Neural cell (in vitro differentiated cells): Measurements from ENCODE around the gene ADCY6. TPM values are rescaled to one million over a fixed set of nuclear protein-coding genes. Genes with fewer than 3 reads are reported as not detected.

Experiments used
- H2AFZ ChIP-seq: fragments of 200-600, 300-800 bp; sonication (generic), shearing (Covaris generic); 2 replicates; pipeline ENCODE4 v1.6.0; 2014; ENCODE audit warnings: low read depth, mild to moderate bottlenecking, antibody characterized with exemption, low read length, moderate library complexity
- H3F3A ChIP-seq: fragments of 200-600 bp; shearing (Covaris generic); 2 replicates; pipeline ENCODE4 v1.6.1; 2016; ENCODE audit warnings: mild to moderate bottlenecking, moderate library complexity, mixed read lengths, antibody characterized with exemption, low read length; ENCODE audit not compliant: insufficient read depth, poor library complexity, severe bottlenecking
- H3K27ac ChIP-seq: fragments of 200-600, 300-800 bp; sonication (generic), shearing (Covaris generic); 2 replicates; pipeline ENCODE4 v1.5.1; 2014; ENCODE audit warnings: mild to moderate bottlenecking, low read length, moderate library complexity
- H3K27me3 ChIP-seq: fragments of 300-800, 200-600 bp; sonication (generic), shearing (Covaris generic); 2 replicates; pipeline ENCODE4 v1.6.0; 2014; ENCODE audit warnings: mild to moderate bottlenecking, low read depth, low read length, moderate library complexity; ENCODE audit not compliant: insufficient read depth
- H3K36me3 ChIP-seq: fragments of 300-800, 200-600 bp; sonication (generic), shearing (Covaris generic); 2 replicates; pipeline ENCODE4 v1.5.1; 2014; ENCODE audit warnings: mild to moderate bottlenecking, antibody characterized with exemption, low read length, moderate library complexity; ENCODE audit not compliant: insufficient read depth
- H3K4me2 ChIP-seq: fragments of 300-800, 200-600 bp; sonication (generic), shearing (Covaris generic); 2 replicates; pipeline ENCODE4 v1.6.0; 2014; ENCODE audit warnings: mild to moderate bottlenecking, low read length
- H3K4me3 ChIP-seq: fragments of 300-800, 200-600 bp; sonication (generic), shearing (Covaris generic); 2 replicates; pipeline ENCODE4 v1.5.1; 2014; ENCODE audit warnings: mild to moderate bottlenecking, low read length, moderate library complexity
- H3K79me2 ChIP-seq: fragments of 200-600 bp; shearing (Covaris generic); replicated peaks from 2 replicates; pipeline ENCODE4 v1.6.0; 2014; ENCODE audit warnings: mild to moderate bottlenecking, low read length, moderate library complexity; ENCODE audit not compliant: insufficient read depth
- H3K9ac ChIP-seq: fragments of 300-800, 200-600 bp; sonication (generic), shearing (Covaris generic); 2 replicates; pipeline ENCODE4 v1.6.1; 2016; ENCODE audit warnings: mild to moderate bottlenecking, low read length, mixed read lengths
- H3K9me2 ChIP-seq: fragments of 200-600 bp; shearing (Covaris generic); 2 replicates; pipeline ENCODE4 v1.6.1; 2016; ENCODE audit warnings: mild to moderate bottlenecking, low read length, mixed read lengths; ENCODE audit not compliant: insufficient read depth
- H3K9me3 ChIP-seq: fragments of 200-600, 300-800 bp; sonication (generic), shearing (Covaris generic); 2 replicates; pipeline ENCODE4 v1.6.1; 2016; ENCODE audit warnings: mild to moderate bottlenecking, mixed run types, low read length, moderate library complexity, mixed read lengths
- H4K20me1 ChIP-seq: fragments of 200-600 bp; shearing (Covaris generic); 2 replicates; pipeline ENCODE4 v1.6.1; 2016; ENCODE audit warnings: mild to moderate bottlenecking, mixed run types; ENCODE audit not compliant: insufficient read depth
- EP300 ChIP-seq: fragments of 450-650 bp; conservative IDR thresholded peaks from 2 replicates; pipeline ENCODE4 v1.6.1; 2014; ENCODE audit warnings: antibody characterized with exemption, mild to moderate bottlenecking, moderate library complexity; ENCODE audit not compliant: poor library complexity, severe bottlenecking
- EZH2 ChIP-seq: fragments of 200-600, 300-800 bp; shearing (Covaris generic), sonication (generic); IDR thresholded peaks from 2 replicates; pipeline ENCODE4 v1.6.1; 2014; ENCODE audit warnings: antibody characterized with exemption, low read length, borderline replicate concordance, mild to moderate bottlenecking; ENCODE audit not compliant: insufficient read depth, poor library complexity, severe bottlenecking
- MXI1 ChIP-seq: fragments of 450-650 bp; conservative IDR thresholded peaks from 2 replicates; pipeline ENCODE4 v1.6.1; 2014; ENCODE audit warnings: antibody characterized with exemption, mild to moderate bottlenecking; ENCODE audit not compliant: poor library complexity, severe bottlenecking
- POLR2AphosphoS5 ChIP-seq: IDR thresholded peaks from 2 replicates; pipeline ENCODE4 v1.6.1; 2012
- RAD21 ChIP-seq: fragments of 450-650 bp; conservative IDR thresholded peaks from 2 replicates; pipeline ENCODE4 v1.6.1; 2014; ENCODE audit warnings: antibody characterized with exemption, mild to moderate bottlenecking, moderate library complexity
- SMC3 ChIP-seq: fragments of 450-650 bp; conservative IDR thresholded peaks from 2 replicates; pipeline ENCODE4 v1.6.1; 2014; ENCODE audit warnings: antibody characterized with exemption, mild to moderate bottlenecking, moderate library complexity; ENCODE audit not compliant: poor library complexity
- TAF1 ChIP-seq: IDR thresholded peaks from 2 replicates; pipeline ENCODE4 v1.6.1; 2012; ENCODE audit warnings: low read depth
- polyA plus RNA-seq: library from polyadenylated mRNA; depleted of rRNA; stranded (reverse); fragments of >200 nt; gene quantifications from 2 replicates; pipeline ENCODE4 v1.2.3, GENCODE V29; 2014
- TF ChIP-seq, protein P1 (sequence below): fragments of 450-650 bp; IDR thresholded peaks from 2 replicates; pipeline ENCODE4 v1.5.1; 2014; ENCODE audit warnings: antibody characterized with exemption, mild to moderate bottlenecking, moderate library complexity; ENCODE audit not compliant: poor library complexity, severe bottlenecking
- TF ChIP-seq, protein P2 (sequence below): IDR thresholded peaks from 2 replicates; pipeline ENCODE4 v1.6.1; 2012; ENCODE audit warnings: borderline replicate concordance

ADCY6 gene
- polyA plus RNA-seq, 1 donor from 2014 or later, result 43.1 TPM

DNA sequence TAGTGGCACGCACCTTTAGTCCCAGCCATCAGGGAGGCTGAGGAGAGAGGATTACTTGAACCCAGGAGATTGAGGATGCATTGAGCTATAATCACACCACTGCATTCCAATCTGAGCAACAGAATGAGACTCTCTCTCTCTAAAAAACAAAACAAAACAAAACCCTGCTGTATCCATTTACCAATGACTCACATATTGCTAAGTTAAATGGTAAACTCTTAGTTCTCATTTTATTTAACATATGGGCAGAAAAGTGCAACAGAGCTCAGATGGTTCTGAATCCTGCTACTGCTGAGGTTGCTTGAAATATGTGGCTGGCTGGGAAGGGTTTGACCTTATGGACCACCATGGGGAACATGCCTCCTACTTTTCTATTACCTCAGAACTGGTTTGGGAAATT, 38.7 kb downstream of the ADCY6 start:
- Histone ChIP-seq H3K9ac (no peak overlapping the region), H3K27me3 (no peaks in the 10 kb centered on the region), H3K4me2 (no peak overlapping the region), H2AFZ (no peak overlapping the region), H3K4me3 (no peak overlapping the region), H3K79me2 (no peaks in the 10 kb centered on the region), H4K20me1 (no peaks in the 10 kb centered on the region), H3F3A (no peaks in the 10 kb centered on the region), H3K27ac (no peak overlapping the region), H3K36me3 (no peaks in the 10 kb centered on the region), H3K9me3 (no peaks in the 10 kb centered on the region), H3K9me2 (no peaks in the 10 kb centered on the region)
- no peak for TF ChIP-seq RAD21
- no peak for TF ChIP-seq SMC3
- TF ChIP-seq MXI1, result no peak
- TF ChIP-seq, protein P1, sequence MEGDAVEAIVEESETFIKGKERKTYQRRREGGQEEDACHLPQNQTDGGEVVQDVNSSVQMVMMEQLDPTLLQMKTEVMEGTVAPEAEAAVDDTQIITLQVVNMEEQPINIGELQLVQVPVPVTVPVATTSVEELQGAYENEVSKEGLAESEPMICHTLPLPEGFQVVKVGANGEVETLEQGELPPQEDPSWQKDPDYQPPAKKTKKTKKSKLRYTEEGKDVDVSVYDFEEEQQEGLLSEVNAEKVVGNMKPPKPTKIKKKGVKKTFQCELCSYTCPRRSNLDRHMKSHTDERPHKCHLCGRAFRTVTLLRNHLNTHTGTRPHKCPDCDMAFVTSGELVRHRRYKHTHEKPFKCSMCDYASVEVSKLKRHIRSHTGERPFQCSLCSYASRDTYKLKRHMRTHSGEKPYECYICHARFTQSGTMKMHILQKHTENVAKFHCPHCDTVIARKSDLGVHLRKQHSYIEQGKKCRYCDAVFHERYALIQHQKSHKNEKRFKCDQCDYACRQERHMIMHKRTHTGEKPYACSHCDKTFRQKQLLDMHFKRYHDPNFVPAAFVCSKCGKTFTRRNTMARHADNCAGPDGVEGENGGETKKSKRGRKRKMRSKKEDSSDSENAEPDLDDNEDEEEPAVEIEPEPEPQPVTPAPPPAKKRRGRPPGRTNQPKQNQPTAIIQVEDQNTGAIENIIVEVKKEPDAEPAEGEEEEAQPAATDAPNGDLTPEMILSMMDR, result no peak
- no peak for TF ChIP-seq POLR2AphosphoS5
- TF ChIP-seq EZH2, result no peak
- TF ChIP-seq, protein P2, sequence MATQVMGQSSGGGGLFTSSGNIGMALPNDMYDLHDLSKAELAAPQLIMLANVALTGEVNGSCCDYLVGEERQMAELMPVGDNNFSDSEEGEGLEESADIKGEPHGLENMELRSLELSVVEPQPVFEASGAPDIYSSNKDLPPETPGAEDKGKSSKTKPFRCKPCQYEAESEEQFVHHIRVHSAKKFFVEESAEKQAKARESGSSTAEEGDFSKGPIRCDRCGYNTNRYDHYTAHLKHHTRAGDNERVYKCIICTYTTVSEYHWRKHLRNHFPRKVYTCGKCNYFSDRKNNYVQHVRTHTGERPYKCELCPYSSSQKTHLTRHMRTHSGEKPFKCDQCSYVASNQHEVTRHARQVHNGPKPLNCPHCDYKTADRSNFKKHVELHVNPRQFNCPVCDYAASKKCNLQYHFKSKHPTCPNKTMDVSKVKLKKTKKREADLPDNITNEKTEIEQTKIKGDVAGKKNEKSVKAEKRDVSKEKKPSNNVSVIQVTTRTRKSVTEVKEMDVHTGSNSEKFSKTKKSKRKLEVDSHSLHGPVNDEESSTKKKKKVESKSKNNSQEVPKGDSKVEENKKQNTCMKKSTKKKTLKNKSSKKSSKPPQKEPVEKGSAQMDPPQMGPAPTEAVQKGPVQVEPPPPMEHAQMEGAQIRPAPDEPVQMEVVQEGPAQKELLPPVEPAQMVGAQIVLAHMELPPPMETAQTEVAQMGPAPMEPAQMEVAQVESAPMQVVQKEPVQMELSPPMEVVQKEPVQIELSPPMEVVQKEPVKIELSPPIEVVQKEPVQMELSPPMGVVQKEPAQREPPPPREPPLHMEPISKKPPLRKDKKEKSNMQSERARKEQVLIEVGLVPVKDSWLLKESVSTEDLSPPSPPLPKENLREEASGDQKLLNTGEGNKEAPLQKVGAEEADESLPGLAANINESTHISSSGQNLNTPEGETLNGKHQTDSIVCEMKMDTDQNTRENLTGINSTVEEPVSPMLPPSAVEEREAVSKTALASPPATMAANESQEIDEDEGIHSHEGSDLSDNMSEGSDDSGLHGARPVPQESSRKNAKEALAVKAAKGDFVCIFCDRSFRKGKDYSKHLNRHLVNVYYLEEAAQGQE, result no peak
- no peak for TF ChIP-seq EP300

DNA sequence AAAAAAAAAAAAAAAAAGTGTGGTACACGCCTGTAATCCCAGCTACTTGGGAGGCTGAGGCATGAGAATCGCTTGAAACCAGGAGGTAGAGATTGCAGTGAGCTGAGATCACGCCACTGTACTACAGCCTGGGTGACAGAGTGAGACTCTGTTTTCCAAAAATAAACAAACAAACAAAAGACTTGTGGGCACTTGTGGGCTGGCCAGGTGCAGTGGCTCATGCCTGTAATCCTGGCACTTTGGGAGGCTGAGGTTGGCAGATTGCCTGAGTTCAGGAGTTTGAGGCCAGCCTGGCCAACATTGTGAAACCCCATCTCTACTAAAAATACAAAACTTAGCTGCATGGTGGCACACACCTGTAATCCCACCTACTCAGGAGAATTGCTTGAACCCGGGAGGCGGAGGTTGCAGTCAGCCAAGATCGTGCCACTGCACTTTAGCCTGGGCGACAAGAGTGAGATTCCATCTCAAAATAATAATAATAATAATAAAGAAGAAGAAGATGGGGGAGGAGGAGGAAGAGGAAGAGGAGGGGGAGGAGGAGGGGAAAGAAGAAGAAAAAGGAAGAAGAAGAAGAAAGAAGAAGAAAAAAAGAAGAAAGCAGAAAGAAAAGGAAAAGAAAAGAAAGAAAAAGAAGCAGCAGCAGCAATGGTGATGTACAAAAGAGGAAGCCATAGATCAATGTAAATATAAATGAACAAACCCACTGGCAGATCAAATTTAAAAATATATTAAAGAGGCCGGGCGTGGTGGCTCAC, 44.5 kb downstream of the ADCY6 start:
- no peak overlapping the region for H3K4me3 ChIP-seq
- H3K9ac ChIP-seq, result no peak overlapping the region
- H3K4me2 ChIP-seq, result no peak overlapping the region
- H3F3A ChIP-seq, result no peaks in the 10 kb centered on the region
- no peaks in the 10 kb centered on the region for H3K9me3 ChIP-seq
- H3K9me2 ChIP-seq, result no peaks in the 10 kb centered on the region
- no peaks in the 10 kb centered on the region for H3K27me3 ChIP-seq
- H4K20me1 ChIP-seq, result no peaks in the 10 kb centered on the region
- no peaks in the 10 kb centered on the region for H3K36me3 ChIP-seq
- no peaks in the 10 kb centered on the region for H3K79me2 ChIP-seq
- no peak overlapping the region for H2AFZ ChIP-seq
- TF ChIP-seq, protein P2, result no peak
- TF ChIP-seq SMC3 (no peak), EP300 (no peak), POLR2AphosphoS5 (no peak), MXI1 (no peak), RAD21 (no peak), TAF1 (no peak), EZH2 (no peak)
- TF ChIP-seq, protein P1, result no peak
- H3K27ac ChIP-seq, result no peak overlapping the region
